Neural progenitor cell (in vitro differentiated cells): ENCODE results near the gene XPNPEP1. TPM values are rescaled to one million over a fixed set of nuclear protein-coding genes. Genes with fewer than 3 reads are reported as not detected.

ENCODE experiments used
- DNase-seq: peaks from one replicate; pipeline ENCODE4 v3.0.0-alpha.2; 2016; ENCODE audit warnings: low spot score
- H2AFZ ChIP-seq: fragments of 200-600 bp; sonication (generic); replicated peaks from 2 replicates; pipeline ENCODE4 v1.6.1; 2016; ENCODE audit warnings: antibody characterized with exemption
- H3F3A ChIP-seq: fragments of 200-600 bp; sonication (generic); 2 replicates; pipeline ENCODE4 v1.6.1; 2016; ENCODE audit warnings: antibody characterized with exemption, low read depth
- H3K27ac ChIP-seq: fragments of 200-600 bp; sonication (generic); 2 replicates; pipeline ENCODE4 v1.5.1; 2016; ENCODE audit warnings: mild to moderate bottlenecking
- H3K27me3 ChIP-seq: fragments of 200-600 bp; sonication (generic); 2 replicates; pipeline ENCODE4 v1.6.1; 2016; ENCODE audit warnings: mild to moderate bottlenecking, moderate library complexity
- H3K36me3 ChIP-seq: fragments of 200-600 bp; sonication (generic); 2 replicates; pipeline ENCODE4 v1.5.1; 2016
- H3K4me1 ChIP-seq: fragments of 200-600 bp; sonication (generic); 2 replicates; pipeline ENCODE4 v1.6.1; 2016; ENCODE audit warnings: mixed run types
- H3K4me2 ChIP-seq: fragments of 200-600 bp; sonication (generic); 2 replicates; pipeline ENCODE4 v1.6.1; 2016
- H3K4me3 ChIP-seq: fragments of 200-600 bp; sonication (generic); 2 replicates; pipeline ENCODE4 v1.5.1; 2016
- H3K79me2 ChIP-seq: fragments of 200-600 bp; sonication (generic); 2 replicates; pipeline ENCODE4 v1.6.1; 2016; ENCODE audit warnings: low read depth
- H3K9ac ChIP-seq: fragments of 200-600 bp; sonication (generic); 2 replicates; pipeline ENCODE4 v1.6.1; 2016
- H3K9me3 ChIP-seq: fragments of 200-600 bp; sonication (generic); 2 replicates; pipeline ENCODE4 v1.5.1; 2016; ENCODE audit warnings: low read depth
- H4K20me1 ChIP-seq: fragments of 200-600 bp; sonication (generic); 2 replicates; pipeline ENCODE4 v1.6.1; 2016; ENCODE audit warnings: low read depth
- H3K27ac Mint-ChIP-seq: 3 replicates; pipeline ENCODE4 v1.8.0; 2021; ENCODE audit warnings: mixed read lengths
- H3K27me3 Mint-ChIP-seq: 2 replicates; pipeline ENCODE4 v1.8.0; 2022; ENCODE audit warnings: low read depth, mild to moderate bottlenecking, inconsistent platforms, moderate library complexity, mixed read lengths; ENCODE audit not compliant: insufficient read depth
- H3K36me3 Mint-ChIP-seq: 3 replicates; pipeline ENCODE4 v1.8.0; 2021; ENCODE audit warnings: mixed read lengths
- H3K4me1 Mint-ChIP-seq: 3 replicates; pipeline ENCODE4 v1.8.0; 2021; ENCODE audit warnings: mixed read lengths
- H3K4me3 Mint-ChIP-seq: 3 replicates; pipeline ENCODE4 v1.8.0; 2021; ENCODE audit warnings: mild to moderate bottlenecking, moderate library complexity, mixed read lengths
- H3K9me3 Mint-ChIP-seq: 3 replicates; pipeline ENCODE4 v1.8.0; 2020; ENCODE audit warnings: mixed read lengths
- CTCF ChIP-seq: fragments of 200-600 bp; sonication (generic); IDR thresholded peaks from 2 replicates; pipeline ENCODE4 v1.5.1; 2017; ENCODE audit warnings: antibody characterized with exemption, mild to moderate bottlenecking
- EZH2 ChIP-seq: fragments of 200-600 bp; sonication (generic); IDR thresholded peaks from 2 replicates; pipeline ENCODE4 v1.6.1; 2017; ENCODE audit warnings: antibody characterized with exemption, mild to moderate bottlenecking, moderate library complexity
- EZH2phosphoT487 ChIP-seq: fragments of 200-600 bp; sonication (generic); IDR thresholded peaks from 2 replicates; pipeline ENCODE4 v1.6.1; 2017; ENCODE audit warnings: antibody characterized with exemption
- total RNA-seq: library from RNA; depleted of rRNA; stranded (reverse); fragments of >200 nt; gene quantifications from 2 replicates; pipeline ENCODE4 v1.2.3, GENCODE V29; 2015; ENCODE audit warnings: low replicate concordance

XPNPEP1 gene
- total RNA-seq, 1 donor from 2014 or later, result 113 TPM

- H4K20me1 ChIP-seq, result no peaks in the 10 kb centered on the region
- Mint-ChIP-seq H3K27me3 (no peaks in the 10 kb centered on the region), H3K27ac (no peak overlapping the region), H3K9me3 (peaks cover 4% of the 10 kb centered on the region), H3K36me3 (no peaks in the 10 kb centered on the region), H3K4me1 (no peaks in the 10 kb centered on the region), H3K4me3 (no peak overlapping the region)
- no peak overlapping the region for H2AFZ ChIP-seq
- H3K36me3 ChIP-seq, result no peaks in the 10 kb centered on the region
- H3F3A ChIP-seq, result no peaks in the 10 kb centered on the region
- no peak for DNase-seq
- H3K27ac ChIP-seq, result no peak overlapping the region
- no peak overlapping the region for H3K4me2 ChIP-seq
- TF ChIP-seq EZH2 (no peak), EZH2phosphoT487 (no peak), CTCF (no peak)
- H3K27me3 ChIP-seq, result no peaks in the 10 kb centered on the region
- H3K4me1 ChIP-seq, result no peaks in the 10 kb centered on the region
- H3K9ac ChIP-seq, result no peak overlapping the region
- no peaks in the 10 kb centered on the region for H3K9me3 ChIP-seq
- no peaks in the 10 kb centered on the region for H3K79me2 ChIP-seq
- H3K4me3 ChIP-seq, result no peak overlapping the region
Observed at GRCh38 chr10:109831846-109832245, 91.5 kb downstream of the XPNPEP1 start.

GRCh38 chr10:109824206-109824605 lies 99.1 kb downstream of the XPNPEP1 start:
- H3K79me2 ChIP-seq, result no peaks in the 10 kb centered on the region
- H3K4me1 Mint-ChIP-seq, result no peaks in the 10 kb centered on the region
- H3K36me3 ChIP-seq, result no peaks in the 10 kb centered on the region
- H3F3A ChIP-seq, result no peaks in the 10 kb centered on the region
- no peak overlapping the region for H3K4me3 ChIP-seq
- H3K27ac ChIP-seq, result no peak overlapping the region
- H3K27me3 ChIP-seq, result no peaks in the 10 kb centered on the region
- H3K4me3 Mint-ChIP-seq, result no peak overlapping the region
- no peak overlapping the region for H2AFZ ChIP-seq
- H3K9ac ChIP-seq, result no peak overlapping the region
- H3K4me1 ChIP-seq, result no peaks in the 10 kb centered on the region
- no peak for TF ChIP-seq EZH2
- TF ChIP-seq EZH2phosphoT487, result no peak
- TF ChIP-seq CTCF, result no peak
- H3K27me3 Mint-ChIP-seq, result no peaks in the 10 kb centered on the region
- DNase-seq, result no peak
- no peak overlapping the region for H3K27ac Mint-ChIP-seq
- H3K9me3 Mint-ChIP-seq, result peaks cover 4% of the 10 kb centered on the region
- H4K20me1 ChIP-seq, result no peaks in the 10 kb centered on the region
- peaks cover 3% of the 10 kb centered on the region for H3K36me3 Mint-ChIP-seq
- H3K9me3 ChIP-seq, result no peaks in the 10 kb centered on the region
- H3K4me2 ChIP-seq, result no peak overlapping the region

GRCh38 chr10:109823196-109823595 lies 100.1 kb downstream of the XPNPEP1 start:
- Mint-ChIP-seq H3K9me3 (peaks cover under 1% of the 10 kb centered on the region), H3K27ac (no peak overlapping the region), H3K4me1 (no peaks in the 10 kb centered on the region), H3K36me3 (peaks cover 3% of the 10 kb centered on the region), H3K4me3 (no peak overlapping the region), H3K27me3 (no peaks in the 10 kb centered on the region)
- H4K20me1 ChIP-seq, result no peaks in the 10 kb centered on the region
- no peak overlapping the region for H3K4me2 ChIP-seq
- H2AFZ ChIP-seq, result no peak overlapping the region
- H3K79me2 ChIP-seq, result no peaks in the 10 kb centered on the region
- H3K27me3 ChIP-seq, result no peaks in the 10 kb centered on the region
- no peaks in the 10 kb centered on the region for H3K9me3 ChIP-seq
- no peaks in the 10 kb centered on the region for H3K36me3 ChIP-seq
- H3K9ac ChIP-seq, result no peak overlapping the region
- no peak overlapping the region for H3K4me3 ChIP-seq
- no peaks in the 10 kb centered on the region for H3K4me1 ChIP-seq
- no peaks in the 10 kb centered on the region for H3F3A ChIP-seq
- TF ChIP-seq EZH2 (no peak), EZH2phosphoT487 (no peak), CTCF (no peak)
- no peak overlapping the region for H3K27ac ChIP-seq
- no peak for DNase-seq

GRCh38 chr10:109821672-109822071 lies 101.6 kb downstream of the XPNPEP1 start:
- no peaks in the 10 kb centered on the region for H3K27me3 ChIP-seq
- no peaks in the 10 kb centered on the region for H3K4me1 ChIP-seq
- H3K4me2 ChIP-seq, result no peak overlapping the region
- H3K79me2 ChIP-seq, result no peaks in the 10 kb centered on the region
- no peak overlapping the region for H3K4me3 Mint-ChIP-seq
- H3K4me3 ChIP-seq, result no peak overlapping the region
- H3F3A ChIP-seq, result no peaks in the 10 kb centered on the region
- H3K4me1 Mint-ChIP-seq, result no peaks in the 10 kb centered on the region
- no peaks in the 10 kb centered on the region for H3K9me3 Mint-ChIP-seq
- TF ChIP-seq EZH2phosphoT487 (no peak), EZH2 (no peak), CTCF (no peak)
- no peak overlapping the region for H3K27ac Mint-ChIP-seq
- H3K36me3 Mint-ChIP-seq, result peaks cover 3% of the 10 kb centered on the region
- H3K27me3 Mint-ChIP-seq, result no peaks in the 10 kb centered on the region
- H3K9me3 ChIP-seq, result no peaks in the 10 kb centered on the region
- H3K36me3 ChIP-seq, result no peaks in the 10 kb centered on the region
- H3K27ac ChIP-seq, result no peak overlapping the region
- no peak overlapping the region for H3K9ac ChIP-seq
- no peak for DNase-seq
- H2AFZ ChIP-seq, result no peak overlapping the region
- no peaks in the 10 kb centered on the region for H4K20me1 ChIP-seq
